ENCODE measurements around the gene SRGAP3.

SRGAP3 gene

DNA sequence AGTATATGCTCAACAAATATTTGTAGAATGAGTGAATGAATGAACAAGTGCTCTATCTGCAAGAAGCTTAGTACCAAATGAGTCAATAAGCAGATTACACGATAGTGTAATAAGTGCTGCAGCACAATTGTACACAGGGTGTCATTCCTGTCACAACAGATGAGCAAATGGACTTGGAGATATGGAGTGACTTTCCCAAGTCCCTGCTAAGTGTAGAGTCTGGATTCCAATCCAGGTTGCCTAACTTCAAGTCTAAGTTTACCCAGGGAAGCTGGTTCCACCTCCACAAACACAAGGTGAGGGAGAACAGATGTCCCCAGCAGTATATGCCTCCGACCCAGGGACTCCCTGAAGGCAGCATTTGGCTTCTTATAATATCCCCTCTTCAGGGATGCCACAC is 208.4 kb downstream of the SRGAP3 start:
- DNase-seq, result no peak

DNA sequence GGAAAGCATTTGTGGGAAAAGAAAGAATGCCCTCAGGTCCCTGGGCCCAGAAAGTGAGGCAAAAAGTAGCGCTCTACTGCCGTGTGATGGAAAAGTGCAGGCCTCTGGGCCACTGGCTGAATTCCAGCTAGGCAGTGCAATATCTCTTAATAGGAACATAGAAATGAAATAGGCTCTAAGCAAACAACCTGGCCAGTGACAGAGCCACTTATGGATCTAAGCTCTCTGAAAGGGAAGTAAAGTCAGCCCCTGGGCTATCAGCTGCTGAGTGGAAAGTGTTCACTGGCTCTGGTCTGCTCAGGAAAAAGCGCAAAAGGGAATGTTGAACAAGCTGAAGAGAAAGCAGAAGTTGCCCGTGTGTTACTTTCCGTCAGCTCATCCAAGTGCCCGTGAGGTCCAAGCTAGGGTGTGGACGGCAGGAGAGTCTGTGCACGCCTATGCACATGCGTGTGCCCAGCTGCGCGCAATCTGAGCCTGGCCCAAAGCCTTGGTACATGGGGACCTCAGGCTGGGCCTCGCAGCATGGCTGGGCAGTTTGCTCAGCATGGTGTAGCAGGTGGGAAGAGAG is 212.2 kb downstream of the SRGAP3 start:
- no peak for DNase-seq

DNA sequence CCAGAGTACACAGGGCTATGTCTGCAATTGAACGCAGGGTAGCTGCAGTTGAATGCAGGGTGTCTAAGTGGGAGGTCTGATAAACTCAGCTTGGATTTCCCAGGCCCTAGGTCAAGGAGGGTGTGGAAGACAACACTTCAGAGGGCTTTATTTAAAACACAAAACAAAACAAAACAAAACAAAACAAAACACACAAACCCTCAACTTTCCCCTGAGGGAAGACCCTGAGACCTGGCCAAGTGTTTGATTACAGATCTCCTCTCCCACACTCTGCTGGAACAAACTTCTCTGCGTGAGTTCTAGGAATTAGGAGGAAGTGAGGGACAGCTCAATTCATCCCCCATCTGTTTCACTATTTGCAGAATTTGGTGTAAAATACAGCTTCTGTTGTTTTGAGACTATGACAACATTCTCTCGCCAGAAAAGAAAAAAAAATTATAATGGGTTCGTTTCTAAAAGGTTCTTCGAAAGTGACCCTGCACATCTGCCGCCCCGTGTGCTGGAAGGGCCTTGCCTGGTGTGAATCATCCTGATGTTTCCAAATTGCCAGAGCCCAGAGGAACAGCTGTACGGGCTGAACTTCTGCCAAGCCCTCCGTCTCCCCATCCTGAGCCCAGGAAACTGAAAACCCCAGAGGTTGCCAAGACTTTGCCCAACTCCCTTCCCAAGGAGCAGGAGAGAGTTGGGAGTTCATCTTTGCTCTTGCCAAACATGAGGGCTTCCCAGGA is 212.9 kb downstream of the SRGAP3 start:
- no peak for DNase-seq

DNA sequence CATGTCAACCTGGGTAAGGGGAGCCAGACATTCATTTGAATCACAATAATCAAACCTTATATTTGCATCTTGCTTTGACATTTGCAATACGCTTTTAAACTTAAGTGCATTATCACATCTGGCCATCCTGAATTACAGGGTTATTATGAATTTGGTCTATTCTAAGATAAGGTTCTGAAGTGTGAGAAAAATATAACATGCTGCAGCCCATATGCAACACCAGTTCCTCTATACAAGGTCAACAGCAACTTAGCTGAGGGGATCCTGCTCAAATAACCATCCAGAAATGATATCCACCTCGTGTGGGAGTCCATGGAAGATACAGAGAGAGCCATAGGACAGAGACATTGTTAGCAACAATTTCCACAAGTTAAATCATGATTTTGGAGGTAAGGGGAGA is 213.5 kb downstream of the SRGAP3 start:
- DNase-seq, result no peak

DNA sequence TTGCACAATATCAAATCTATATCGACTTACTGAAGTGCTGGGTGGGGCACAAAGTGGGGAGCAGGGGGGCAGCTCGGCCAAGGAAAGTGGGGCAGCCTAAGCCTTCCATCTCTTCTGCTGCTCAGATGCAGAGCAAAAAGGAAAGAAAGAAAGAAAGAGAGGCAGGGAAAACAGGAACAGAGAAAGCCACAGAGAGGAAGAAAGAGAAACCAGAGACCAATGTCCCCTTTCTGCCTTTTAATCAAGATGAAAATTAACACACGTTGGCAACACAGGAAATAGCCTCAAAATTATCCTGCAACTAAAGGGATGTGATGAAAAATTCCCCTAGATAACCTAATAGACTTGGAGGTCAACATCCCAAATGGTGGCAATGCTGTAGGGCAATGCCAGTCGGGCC is 214.0 kb downstream of the SRGAP3 start:
- no peak for DNase-seq

DNA sequence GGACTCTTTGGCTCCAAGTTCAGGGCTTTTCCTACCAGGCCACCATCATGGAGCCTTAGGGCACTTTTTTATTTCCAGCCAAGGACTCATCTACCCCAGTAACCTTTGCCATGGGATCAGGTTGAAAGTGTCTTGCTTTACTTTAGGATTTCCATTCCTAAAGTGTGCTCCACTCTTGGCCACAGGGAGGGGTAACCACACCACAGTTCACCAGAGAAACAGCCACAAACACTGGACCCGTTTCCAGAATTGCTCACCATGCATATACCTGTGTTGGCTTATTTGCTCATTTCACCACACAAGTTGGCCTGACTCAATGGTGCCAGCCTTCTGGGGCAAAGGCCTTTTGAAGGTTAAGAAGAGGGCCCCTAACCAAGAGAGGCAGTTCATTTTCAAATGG is 215.6 kb downstream of the SRGAP3 start:
- DNase-seq, result no peak

DNA sequence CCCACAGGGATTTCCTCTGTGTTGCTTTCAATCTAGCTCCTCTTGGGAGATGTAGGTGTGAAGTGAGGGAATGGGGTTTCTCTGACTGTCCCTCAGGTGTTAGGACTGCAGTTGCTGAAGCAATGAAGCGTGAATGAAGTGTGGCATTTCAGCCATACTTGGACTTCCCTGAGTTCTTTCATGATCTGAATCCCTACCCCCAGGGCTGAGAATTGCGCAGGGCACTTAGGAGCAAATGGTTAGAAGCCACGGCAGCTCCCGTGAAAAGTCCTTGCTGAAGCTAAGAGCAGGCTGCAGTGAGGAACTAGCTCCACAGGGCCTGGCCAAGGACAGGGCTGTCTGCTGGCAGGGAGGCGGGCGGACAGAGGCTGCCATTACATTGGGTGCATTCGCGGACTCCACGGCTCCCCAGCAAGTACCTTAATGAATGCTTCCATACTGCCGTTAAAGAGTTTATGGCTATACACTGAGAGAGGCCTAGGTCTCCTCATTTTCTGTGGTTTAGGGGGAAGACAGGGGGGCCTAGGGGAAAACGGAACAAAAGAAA is 217.1 kb downstream of the SRGAP3 start:
- no peak for DNase-seq

DNA sequence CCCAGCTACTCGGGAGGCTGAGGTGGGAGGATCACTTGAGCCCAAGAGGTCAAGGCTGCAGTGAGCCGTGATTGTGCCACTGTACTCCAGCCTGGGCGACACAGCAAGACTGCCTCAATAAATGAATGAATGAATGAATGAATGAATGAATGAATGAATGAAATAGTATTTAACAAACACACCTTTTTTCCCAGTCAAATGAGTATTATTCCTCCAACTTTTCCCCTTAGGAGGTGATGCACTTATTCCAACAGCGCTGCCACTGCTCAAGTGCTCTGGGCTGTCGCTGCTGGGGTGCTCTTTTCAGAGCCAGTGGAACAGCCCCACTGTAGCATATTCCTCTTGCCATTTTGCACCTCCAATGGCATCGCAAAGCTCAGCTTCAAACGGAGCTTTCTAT is 219.4 kb downstream of the SRGAP3 start:
- DNase-seq, result no peak

DNA sequence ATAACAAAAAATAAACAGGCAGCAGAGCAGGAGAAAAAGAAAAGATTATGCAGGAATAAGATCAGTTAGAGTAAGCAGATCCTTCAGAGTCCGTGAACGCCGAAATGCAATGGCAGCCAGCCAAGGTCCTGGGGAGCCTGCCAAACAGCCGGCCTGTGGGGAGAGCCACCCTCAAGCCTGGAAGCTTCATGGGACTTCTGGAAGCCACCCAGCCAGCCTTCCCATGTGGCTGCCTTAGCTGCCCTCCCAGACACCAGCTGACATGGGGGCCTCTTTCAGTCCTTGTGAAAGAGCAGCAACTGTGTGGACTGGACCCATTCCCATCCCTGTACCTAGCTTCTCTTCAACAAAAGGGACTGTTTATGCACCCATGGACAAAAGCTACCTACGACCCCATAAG is 221.3 kb downstream of the SRGAP3 start:
- no peak for DNase-seq

DNA sequence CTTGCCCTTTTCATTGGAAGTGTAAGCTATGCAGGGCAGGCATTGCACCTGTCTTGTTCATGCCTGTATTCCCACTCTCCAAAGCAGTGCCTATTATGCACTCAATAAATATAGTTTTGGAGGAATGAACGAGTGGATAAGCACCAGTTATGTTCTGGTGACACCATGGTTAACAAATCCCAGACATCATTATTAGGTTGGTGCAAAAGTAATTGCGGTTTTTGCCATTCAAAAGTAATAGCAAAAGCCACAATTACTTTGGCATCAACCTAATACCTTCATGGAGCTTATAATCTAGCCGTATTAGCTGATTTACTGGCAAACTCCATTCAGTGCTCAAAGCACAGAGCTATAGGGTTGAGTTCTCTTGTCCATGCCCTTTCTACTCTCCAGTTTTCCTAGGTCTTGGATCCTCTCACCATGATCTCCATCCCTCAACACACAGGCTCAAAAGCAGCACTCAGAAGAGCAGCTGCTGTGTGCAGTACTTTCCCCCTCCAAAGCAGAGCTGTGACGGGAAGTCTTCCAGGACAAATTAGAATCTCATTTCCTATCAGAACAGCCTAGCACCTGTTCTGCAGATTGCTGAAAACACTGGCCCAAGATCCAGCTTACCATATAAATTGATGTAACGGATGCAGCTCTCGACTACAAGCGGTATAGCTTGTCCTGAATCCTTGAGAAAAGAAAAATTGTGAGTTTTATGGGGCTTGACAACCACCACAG is 223.0 kb downstream of the SRGAP3 start:
- no peak for DNase-seq

DNA sequence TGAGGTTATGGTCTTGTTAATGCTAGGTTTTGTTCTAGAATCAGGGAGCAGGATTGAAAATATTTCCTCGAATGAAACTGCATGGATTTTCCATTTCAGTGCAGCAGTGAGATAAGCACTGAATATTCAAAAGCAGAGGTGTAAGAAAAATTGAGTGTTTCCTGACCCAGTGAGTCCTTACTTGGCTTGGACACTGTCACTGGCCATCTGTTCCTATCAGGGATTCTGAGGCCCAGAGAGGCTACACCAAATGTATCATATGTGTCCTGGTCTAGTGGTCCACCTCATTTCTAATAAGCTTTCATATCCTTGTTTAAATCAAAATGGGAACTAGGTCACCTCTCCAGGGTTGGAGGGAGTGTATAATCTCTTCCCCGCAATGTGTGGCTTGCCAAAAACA is 225.1 kb downstream of the SRGAP3 start:
- no peak for DNase-seq

DNA sequence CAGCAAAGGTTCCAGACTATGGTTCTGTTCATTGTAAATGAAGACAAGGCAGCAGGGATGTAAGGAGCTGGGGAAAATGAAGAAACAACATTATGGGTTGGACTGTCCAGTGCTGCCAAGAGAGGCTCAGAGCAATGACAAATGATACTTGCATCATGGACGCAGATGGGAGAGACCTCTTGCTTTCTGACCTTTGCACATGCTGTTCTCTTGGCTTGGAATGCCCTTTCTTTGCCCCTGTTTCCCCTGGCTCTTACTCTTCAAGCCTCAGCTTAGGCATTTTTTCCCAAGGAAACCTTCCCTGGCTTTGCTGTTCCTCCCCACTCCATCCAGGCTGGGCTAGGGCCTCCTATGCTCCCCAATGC is 226.2 kb downstream of the SRGAP3 start:
- DNase-seq, result no peak

DNA sequence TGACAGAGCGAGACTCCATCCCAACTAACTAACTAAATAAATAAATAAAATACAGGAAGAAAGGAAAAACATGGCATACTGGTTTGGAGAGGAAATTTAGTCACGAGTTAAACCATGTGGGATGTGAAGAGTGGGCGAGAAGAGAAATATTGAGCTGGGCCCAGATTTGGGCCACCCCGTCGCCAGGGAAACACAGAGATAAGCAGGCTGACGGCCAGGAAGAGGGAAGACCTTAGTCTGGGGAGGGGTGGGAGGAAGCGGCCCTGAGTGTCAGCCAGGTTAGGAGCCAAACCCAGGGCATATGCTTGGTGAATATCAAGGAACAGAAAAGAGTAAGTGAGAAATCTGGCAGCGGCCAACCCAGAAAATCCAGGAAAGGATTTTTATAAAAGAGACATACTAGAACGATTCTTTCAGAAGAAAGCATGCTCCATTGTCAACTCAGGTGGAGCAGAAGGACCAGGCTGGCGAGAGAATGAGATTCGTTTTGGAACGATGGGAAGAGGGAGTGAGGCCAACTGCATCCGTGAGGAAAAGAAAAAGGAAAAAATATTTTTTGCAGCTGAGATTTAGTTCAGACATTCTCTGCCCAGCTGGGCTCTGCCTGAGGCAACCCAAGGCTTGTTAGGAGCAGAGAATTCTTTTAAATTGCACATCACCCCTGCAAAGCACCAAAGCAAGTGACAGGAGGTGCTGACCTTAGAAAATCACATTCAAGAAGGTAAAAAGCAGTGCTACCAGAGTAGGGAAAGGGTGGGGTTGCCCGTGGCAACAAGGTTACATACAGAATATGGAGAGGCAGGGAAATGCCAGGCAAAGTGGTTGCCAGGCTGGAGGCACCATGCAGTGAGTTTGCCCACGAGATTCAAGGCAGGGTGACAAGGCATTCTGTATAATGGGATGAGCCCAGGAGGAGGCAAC is 226.9 kb downstream of the SRGAP3 start:
- DNase-seq, result no peak

DNA sequence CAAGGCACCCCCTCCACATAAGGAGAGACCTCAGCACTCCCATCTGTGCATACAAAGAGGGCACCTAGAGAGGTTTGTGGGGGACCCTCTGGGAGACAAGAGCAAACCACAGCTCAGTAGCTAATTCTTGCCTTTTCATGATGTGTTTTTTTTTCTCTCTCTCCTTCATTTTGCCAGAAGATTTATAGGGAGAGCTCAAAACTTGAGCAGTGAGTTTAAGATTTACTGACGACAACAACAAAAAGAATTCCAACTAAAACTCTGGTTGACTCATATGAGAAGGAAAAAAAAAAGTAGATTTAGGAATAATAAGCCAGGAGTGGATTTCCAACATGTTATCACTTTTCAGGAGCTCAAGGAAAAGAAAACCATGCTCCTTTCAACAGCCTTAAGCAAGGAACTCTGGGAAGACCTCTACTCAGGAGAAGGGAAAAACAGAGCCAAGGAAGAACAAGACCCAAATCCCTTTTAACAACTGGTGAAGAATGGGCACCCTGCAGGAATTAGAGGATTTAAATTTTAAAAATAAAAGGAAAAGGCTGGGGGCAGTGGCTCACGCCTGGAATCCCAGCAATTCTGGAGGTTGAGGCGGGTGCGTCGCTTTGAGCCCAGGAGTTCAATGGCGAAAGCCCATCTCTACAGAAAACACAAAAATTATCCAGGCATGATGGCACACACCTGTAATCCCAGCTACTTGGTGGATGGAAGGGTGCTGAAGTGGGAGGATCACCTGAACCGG is 228.0 kb downstream of the SRGAP3 start:
- no peak for DNase-seq

DNA sequence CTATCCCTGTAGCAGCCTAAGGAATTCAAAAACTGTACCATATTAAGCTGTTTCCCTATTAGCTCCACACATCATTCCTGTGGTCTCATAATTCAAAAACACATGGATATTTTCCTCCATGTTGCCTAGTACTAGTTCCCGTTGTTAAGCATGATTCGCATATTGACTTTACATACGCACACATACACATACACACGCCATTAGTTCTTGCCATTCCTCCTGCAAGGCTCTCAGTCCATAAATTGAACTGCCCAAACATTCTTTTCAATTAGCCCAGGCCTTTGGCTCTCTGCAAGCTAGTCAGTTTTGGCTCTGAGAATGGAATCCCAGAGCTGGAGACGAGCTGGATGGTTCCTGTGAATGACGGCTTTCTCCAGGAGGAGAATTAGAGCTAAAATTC is 229.0 kb downstream of the SRGAP3 start:
- no peak for DNase-seq

DNA sequence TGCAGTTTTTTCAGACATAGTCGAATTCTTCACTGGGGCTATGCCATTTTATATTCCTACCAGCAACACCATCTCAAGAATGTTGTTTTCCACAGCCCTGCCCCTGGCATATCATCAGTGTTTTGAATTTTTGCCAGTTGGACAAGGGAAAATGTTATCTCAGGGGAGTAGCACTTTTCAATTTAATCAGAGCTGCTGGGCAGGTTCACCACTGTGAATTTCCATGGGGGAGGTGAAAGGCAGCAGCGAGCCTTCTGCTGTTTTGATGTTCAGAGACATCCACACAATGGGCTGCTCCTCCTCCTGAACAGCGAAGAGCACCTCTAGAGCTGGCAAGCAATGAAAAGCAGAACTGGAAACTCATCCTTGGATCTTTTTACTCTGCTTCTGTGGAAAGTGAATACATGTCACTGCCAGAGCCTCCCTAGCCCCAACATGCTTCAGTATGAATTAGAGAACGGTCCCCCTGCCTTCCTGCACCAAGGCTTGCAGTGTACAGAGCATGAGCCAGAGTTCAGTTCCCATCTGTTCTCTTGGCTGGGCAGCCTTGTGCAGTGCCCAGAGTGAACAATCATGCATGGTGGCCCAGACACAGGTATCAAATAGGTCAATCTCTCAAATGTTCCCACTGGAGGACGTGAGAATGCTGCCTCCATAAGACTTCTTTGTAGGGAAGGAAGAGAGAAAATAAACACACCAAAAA is 230.0 kb downstream of the SRGAP3 start:
- no peak for DNase-seq

DNA sequence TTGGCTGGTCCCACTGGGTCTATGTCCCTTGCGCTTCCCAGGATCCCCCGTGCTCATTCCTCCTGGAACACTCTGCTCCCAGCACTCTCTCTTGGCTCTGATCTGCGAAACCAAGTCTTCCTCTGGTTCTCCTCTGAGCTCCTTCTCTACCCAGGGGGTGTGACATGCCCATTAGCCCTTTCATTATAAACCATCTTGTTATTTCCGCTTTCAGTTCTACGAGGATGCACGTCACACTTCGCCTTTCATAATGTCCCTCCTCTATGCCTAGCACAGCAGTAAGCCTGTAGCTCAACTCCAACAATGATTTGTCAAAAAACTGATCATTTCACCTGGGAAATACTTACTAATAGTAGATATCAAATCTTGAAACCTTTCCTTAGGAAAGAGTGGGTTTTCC is 234.2 kb downstream of the SRGAP3 start:
- no peak for DNase-seq

DNA sequence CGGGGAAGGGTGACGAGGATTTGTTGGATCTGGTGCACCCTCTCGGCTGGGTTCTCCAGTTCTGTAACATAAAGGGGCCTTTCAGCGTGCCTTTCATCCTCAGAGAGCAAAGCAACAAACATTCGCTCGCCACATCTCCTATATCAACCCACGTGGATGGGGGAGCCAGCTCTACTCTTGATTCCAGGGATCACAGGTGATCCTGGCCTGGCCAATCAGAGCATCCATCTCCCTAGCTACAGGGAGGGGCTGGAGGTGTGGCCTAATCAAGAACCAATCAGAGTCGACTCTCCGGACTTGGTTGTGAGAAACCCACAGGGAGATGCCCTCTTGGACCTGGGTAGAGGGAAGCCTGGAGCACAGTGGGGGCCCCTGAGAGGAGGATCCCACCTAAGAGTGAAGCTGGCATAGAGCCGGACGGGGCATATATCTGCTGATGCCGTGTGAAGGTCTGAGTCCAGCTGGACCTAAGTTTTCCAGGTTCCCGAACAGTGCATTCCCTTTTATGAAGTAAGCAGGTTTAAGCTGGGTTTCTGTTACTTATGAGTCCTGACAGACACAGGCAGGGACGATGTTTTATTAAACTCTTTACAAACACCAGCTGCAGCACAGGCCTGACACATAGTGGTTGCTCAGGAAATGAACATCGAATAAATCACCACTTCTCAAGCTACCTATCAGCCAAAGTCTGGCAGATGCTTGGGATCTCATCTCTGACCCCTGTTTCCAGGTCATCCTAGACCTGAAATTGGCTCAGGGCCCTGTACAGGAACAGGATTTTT is 235.5 kb downstream of the SRGAP3 start:
- no peak for DNase-seq

DNA sequence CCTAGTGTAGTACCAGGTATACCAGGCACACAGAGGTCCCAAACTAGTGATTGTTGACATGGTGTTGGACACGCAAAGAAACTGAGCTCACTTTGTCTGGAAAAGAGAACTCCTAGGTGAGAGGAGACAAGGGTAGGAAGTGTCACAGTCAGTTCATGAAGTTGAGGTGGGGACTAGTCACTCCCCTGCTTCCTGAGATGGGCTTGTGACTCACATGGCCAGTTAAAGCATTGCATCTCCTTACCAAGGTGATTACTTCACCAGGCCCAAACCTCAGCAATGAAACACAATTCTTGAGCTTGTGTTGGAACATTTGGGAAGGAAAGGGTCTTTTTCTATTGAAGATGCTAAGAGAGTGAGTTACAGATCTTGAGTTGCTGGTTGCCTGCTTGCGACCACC is 236.9 kb downstream of the SRGAP3 start:
- no peak for DNase-seq

DNA sequence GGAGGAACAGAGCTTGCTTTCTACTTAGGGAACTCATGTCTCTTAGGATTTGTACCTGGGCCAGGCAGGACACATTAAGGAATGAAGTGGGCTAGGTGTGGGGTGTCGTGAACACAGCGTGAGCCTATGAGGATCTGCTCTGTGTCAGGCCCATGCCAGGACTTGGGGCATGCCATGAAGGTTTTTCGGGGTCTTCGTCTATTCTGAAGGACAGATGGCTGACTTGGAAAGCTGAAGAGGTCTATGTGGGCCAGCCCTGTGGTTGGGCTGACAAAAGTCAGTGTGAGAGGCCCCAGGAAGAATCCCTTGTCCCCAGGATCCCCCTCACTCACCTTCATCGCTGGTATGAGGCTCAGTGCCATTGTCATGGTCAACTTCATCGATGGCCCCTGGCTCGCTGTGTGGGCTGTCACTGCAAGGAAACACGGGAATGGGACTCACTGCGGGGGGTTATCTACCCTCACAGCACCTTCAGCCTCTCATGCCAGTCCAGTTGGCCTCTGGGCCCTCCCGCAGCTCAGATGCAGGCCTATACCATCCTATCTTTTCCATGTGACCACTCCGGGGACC is 239.4 kb downstream of the SRGAP3 start:
- DNase-seq, result no peak

All from CD4-positive, alpha-beta T cell treated with Interleukin-17A for 4 hours (primary cell).